Ecto neural progenitor cell (in vitro differentiated cells): Measurements from ENCODE around the gene TNS3.

Source experiments
- DNase-seq: peaks from one replicate; pipeline ENCODE4 v3.0.0-alpha.2; 2018; ENCODE audit warnings: low spot score

TNS3 gene

GRCh38 chr7:47367369-47367768, 214.5 kb downstream of the TNS3 start:
- DNase-seq: no peak

DNA sequence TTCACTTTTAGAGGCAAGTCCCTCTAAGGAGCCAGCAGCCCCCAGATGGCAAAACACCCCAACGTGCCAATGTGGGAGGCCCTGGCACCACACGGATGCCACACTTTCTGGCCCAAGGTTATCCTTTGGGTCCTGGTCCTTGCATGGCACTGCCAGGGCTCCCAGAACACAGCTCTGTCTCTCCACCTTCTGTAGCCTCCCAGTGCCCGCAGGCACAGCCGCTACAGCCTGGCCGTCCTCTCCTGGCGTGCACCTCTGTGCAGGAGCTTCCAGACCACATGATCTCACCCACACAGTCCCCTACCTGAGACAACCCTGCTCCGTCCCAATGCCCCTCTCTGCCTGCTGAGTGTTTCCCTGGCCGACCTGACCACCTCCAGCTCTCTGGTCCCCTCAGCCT, 215.0 kb downstream of the TNS3 start:
- no peak for DNase-seq

GRCh38 chr7:47366211-47366610, 215.7 kb downstream of the TNS3 start:
- no peak for DNase-seq

DNA sequence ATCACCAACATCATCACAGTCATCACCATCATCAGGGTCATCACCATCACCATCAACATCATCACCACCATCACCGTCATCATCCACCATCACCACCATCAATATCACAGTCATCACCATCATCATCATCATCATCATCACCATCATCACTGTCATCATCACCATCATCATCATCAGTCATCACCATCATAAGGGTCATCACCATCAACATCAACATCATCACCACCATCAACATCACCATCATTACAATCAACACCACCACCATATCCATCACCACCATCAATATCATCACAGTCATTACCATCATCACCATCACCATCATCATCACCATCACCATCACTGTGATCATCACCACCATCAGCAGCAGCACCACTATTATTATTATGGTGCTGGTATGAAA, 218.9 kb downstream of the TNS3 start:
- no peak for DNase-seq

DNA sequence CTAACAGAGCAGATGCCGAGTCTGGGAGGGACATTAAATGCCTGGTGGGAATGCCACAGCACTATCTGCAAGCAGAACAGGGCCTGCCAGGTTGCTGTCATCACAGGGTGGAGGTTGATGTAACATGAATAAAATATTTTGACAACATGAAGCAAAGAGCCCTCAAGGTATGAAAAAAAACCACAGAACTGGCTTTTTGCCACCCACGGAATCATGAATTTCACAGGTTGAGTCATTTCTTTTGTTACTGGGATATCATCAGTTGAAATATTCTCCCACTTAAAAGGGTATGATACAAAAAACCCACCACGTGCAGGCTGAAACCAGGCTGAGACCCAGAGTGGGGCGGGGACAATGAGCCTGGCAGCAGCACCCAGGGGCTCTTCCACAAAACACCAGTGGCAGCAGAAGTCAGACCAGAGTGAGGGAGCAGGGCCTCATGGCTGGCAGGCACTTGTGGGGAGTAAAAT, 220.1 kb downstream of the TNS3 start:
- DNase-seq: no peak

GRCh38 chr7:47361236-47361635, 220.7 kb downstream of the TNS3 start:
- no peak for DNase-seq

DNA sequence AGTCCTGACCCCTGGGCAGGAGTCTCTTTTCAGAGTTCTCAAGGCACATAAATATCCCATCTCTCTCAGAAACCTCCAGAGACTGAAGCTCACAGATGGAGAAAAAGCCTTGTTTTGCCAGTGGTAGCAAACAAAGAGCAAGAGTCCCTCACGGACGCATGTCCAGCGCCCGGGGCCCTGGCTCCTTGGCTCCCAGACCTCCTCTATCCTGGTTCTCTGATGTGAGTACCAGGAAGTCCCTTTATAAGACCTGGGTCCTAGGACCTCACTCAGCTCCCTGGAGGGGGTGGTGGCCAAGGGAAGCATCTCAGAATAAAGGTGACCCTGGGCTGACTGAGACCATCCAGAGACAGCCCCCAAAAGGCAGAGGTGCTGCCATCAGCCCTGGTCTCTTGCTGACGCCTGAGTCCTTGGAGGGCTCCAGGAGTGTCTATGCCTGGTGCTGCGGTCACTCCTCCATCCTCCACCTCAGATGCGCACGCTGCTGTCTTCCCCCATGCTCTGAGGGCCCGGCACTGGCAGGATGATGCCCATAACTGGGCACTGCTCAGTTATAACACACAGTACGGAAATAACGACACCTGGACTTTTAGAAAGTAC, 221.5 kb downstream of the TNS3 start:
- no peak for DNase-seq

DNA sequence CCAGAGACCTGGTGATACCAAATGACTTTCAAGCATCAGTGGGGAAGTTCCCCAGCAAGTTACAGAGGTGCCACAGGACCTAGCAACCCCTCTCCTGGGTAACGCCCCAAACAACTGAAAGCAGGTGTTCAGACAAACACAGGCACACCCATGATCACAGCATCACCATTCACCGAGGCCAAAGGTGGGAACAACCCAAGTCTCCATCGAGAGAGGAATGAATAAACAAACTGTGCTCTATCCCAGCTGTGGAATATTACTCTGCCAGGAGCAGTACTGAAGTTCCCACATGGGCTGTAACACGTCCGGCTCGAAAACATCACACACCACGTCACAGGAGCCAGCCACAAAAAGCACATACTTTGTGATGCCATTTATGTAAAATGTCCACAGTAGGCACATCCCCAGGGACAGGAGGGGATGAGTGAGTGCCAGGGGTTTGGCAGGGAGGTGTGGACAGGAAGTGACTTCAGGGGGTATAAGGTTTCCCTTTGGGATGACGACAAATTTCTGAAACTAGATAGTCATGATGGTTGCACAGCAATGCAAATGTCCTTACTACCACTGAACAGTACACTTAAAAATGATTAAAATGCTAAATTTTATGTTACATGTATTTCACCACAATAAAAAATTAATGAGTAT, 222.8 kb downstream of the TNS3 start:
- no peak for DNase-seq

DNA sequence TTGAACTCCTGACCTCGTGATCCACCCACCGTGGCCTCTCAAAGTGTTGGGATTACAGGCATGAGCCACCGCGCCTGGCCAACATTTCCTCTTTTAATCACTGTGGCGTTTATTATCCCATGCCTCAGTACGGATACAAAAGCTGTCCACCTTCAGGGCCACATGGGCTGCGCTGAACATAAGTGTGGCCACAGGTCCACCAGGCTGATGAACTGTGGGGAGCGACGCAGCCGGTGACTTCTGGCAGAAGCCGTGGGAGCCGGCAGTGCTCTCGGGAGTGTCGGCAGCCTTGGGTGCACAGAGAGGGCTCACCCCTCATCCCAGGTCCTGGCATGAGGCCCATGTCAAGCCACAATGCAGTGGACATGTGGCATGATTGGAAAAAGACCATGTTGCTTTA, 223.6 kb downstream of the TNS3 start:
- DNase-seq: no peak

DNA sequence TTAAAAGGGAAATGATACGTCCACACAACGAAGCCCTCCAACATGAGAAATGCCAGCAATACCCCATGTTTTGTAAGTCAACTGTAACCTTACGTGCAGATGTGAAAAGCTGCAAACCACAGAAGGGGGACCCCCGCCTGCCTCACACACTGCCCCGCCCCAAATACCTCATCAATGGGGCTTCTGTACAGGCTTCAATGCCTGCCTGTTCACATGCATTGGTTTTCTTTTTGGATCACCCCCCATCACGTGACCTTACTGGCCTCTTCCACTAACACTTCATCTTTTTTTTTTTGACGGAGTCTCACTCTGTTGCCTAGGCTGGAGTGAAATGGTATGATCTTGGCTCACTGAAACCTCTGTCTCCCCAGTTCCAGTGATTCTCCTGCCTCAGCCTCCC, 224.0 kb downstream of the TNS3 start:
- DNase-seq: no peak

DNA sequence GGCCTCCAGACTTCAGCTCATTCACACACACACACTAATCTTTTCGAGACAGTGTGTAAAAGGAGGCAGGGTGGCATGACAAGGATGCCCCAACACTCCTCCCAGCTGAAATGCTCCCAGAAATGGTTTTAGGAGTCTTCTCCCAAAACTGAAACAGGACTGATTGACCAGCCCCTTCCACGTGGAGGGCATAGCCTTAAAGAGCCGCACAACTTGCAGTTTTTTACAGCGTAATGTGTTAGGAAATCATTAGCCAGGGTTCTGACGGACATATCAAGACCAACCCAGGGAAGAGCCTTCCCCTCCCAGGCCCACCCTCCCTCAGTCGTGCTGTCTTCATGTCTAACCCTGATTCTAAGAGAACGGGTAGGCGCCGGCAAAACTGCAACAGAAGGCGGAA, 224.6 kb downstream of the TNS3 start:
- DNase-seq: no peak

GRCh38 chr7:47356261-47356660, 225.7 kb downstream of the TNS3 start:
- DNase-seq: no peak

DNA sequence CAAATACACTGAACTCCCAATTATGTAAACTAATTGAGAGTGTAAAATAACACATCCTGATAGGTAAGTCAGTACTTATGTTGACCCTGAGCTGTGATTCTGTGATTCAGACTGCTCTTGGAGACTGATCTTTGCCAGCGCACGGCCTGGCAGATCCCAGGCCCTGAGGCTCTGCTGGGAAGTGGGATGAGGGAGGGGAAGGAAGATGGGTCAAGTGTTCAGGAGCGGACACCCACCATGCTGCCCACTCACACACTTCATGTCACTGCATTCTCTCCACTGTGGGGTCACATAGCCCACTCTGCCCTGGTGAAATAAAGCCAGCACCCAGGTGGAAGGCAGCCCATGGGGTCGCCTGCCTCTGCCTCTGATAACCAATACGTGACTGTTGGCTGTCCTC, 226.2 kb downstream of the TNS3 start:
- no peak for DNase-seq

- DNase-seq: no peak
Measured at GRCh38 chr7:47354831-47355541, 226.9 kb downstream of the TNS3 start.

DNA sequence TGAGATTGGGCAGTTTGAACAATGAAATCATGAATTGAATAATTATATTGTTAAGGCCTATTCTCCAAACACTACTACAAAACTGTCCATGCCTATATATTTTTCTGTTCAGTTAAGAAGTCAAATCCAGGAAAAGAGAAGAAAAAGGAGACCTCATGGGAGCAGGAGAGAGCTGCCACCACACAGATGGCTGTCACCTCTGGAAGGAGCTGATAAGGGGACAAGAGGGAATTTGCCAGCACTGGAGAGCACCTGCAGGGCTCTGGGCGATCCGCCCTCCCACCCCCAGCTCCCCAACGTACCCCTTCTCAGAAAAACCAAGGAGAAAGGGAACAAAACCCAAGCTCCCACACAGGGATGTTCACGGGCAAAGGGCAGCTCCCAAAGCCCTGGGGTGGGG, 227.8 kb downstream of the TNS3 start:
- DNase-seq: no peak

GRCh38 chr7:47352394-47352968, 229.4 kb downstream of the TNS3 start:
- no peak for DNase-seq

- no peak for DNase-seq
Measured at GRCh38 chr7:47351233-47352154, 230.4 kb downstream of the TNS3 start.

GRCh38 chr7:47350425-47350824, 231.5 kb downstream of the TNS3 start:
- DNase-seq: no peak

DNA sequence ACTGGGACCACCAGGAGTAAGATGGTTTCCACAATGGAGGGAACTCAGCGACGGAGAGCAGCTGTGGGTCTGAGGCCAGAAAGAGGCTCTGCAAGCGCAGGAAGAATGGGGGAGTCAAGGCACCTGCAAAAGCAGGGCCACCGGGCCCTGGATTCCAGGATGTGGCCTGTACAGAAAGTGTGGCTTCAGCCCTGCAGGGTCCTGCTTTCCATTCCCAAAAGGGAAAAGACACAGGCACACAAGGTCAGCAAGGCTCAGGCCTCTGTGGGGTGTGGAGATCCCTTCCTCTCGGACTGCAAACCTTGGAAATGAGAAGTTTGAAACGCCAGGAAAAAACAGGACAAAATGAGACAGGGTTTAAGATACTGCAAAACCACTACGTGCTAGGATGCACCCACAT, 232.5 kb downstream of the TNS3 start:
- DNase-seq: no peak

- no peak for DNase-seq
Measured at GRCh38 chr7:47347816-47348385, 234.0 kb downstream of the TNS3 start.

GRCh38 chr7:47347346-47347745, 234.6 kb downstream of the TNS3 start:
- DNase-seq: no peak
